ENCODE data around the gene XYLT2. TPM values are rescaled to one million over a fixed set of nuclear protein-coding genes. Genes with fewer than 3 reads are reported as not detected.

The XYLT2 gene
- total and polyA plus RNA-seq, 9 of the 15 experiments (the other 6 are each of a cell fraction or from before 2014, with no cell fraction given): 0.63 to 9.1 (median 4.3) TPM

- Histone ChIP-seq H3K9me1 (ENCODE audit: control insufficient read depth, insufficient read depth, low read length) (no peaks in the 10 kb centered on the region), H3K36me3 (ENCODE audit: control insufficient read depth, insufficient read depth, low read length) (peaks cover 99% of the 10 kb centered on the region), H3K4me2 (ENCODE audit: insufficient read depth, low read length) (no peak overlapping the region), H3K79me2 (ENCODE audit: control insufficient read depth, insufficient read depth, low read length) (peaks cover 9% of the 10 kb centered on the region; the same call in 2 of the 3 replicates), H3K9me3 (replicated peaks; ENCODE audit: control insufficient read depth, insufficient read depth, low read depth, low read length) (no peaks in the 10 kb centered on the region), H2AFZ (ENCODE audit: low read depth, low read length) (no peak overlapping the region), H3K27ac (ENCODE audit: extremely low read depth, low read depth, low read length) (no peak overlapping the region), H3K27me3 (ENCODE audit: control insufficient read depth in 2 of 2, insufficient read depth in 2 of 2, low read length in 2 of 2) (no peaks in the 10 kb centered on the region), H3K4me1 (replicated peaks in 1 of 2; ENCODE audit: control insufficient read depth in 2 of 2, insufficient read depth in 2 of 2, low read length in 2 of 2) (0 out of 5 replicates have a peak, but pooled peaks cover 0 to 4% of the 10 kb centered on the region in 2 experiments), H3K9ac (ENCODE audit: insufficient read depth in 1 of 2, low read depth in 2 of 2, low read length in 2 of 2) (no peak overlapping the region), H3K4me3 (no peak overlapping the region), H4K20me1 (replicated peaks; ENCODE audit: control insufficient read depth, insufficient read depth, low read length) (no peaks in the 10 kb centered on the region)
- intact Hi-C loops (cut with micrococcal nuclease) (no loop called here), in situ Hi-C loops (cut with MboI) (no loop called here)
- FAIRE-seq (no peak), ATAC-seq (no peak), DNase-seq (ENCODE audit: extremely low read depth in 1 of 4, low spot score in 3 of 4) (no peak)
- POLR2A ChIA-PET: interaction anchor here (0.9 to 13.4 kb wide), 4 partner anchors 9 to 24 kb away, joined by 3 to 129 read pairs (median 8); partner anchors contain the start of gene LRRC59
- BruUV-seq (replicated peaks): no TSS peak
- WGBS (ENCODE audit: insufficient coverage, low coverage, missing lambda C conversion rate): 91% methylated on average over 3 of the region's 3 CpGs
- CTCF ChIA-PET (ENCODE audit: low intra/inter-chr PET ratio): no interaction called here
- TF ChIP-seq ZFP1 (CRISPR knock-in tag; IDR thresholded peaks at IDR 0.05) (no peak), ZKSCAN1 (IDR thresholded peaks at IDR 0.05; ENCODE audit: low read depth, low read length) (peak; percentile 93)
Observed at GRCh38 chr17:50386510-50386909, 40.6 kb downstream of the XYLT2 start.

- BruUV-seq (replicated peaks): no TSS peak
- no peak for TF ChIP-seq RBM25 (IDR thresholded peaks at IDR 0.05; ENCODE audit: low read depth, low read length, severe bottlenecking)
- TF ChIP-seq POLR2A (conservative IDR thresholded peaks at IDR 0.05): peak; percentile 43; the same call in 1 of the 2 replicates
- TF ChIP-seq POLR2G (IDR thresholded peaks at IDR 0.05; ENCODE audit: low read depth, low read length): 0 out of 2 replicates have a peak, but pooled peaks have one; percentile 14
- TF ChIP-seq POLR2AphosphoS5 (IDR thresholded peaks at IDR 0.05; ENCODE audit: control insufficient read depth, insufficient read depth, low read depth, low read length): 0 out of 2 replicates have a peak, but pooled peaks have one; percentile 25
- TF ChIP-seq RBFOX2 (IDR thresholded peaks at IDR 0.05; ENCODE audit: low read depth, low read length): peak; percentile 24; the same call in 1 of the 2 replicates
- Histone ChIP-seq H3K9ac (ENCODE audit: insufficient read depth in 1 of 2, low read depth in 2 of 2, low read length in 2 of 2) (no peak overlapping the region), H3K27me3 (ENCODE audit: control insufficient read depth in 2 of 2, insufficient read depth in 2 of 2, low read length in 2 of 2) (no peaks in the 10 kb centered on the region), H3K4me3 (no peak overlapping the region), H3K9me1 (ENCODE audit: control insufficient read depth, insufficient read depth, low read length) (no peaks in the 10 kb centered on the region), H3K4me2 (ENCODE audit: insufficient read depth, low read length) (no peak overlapping the region), H3K9me3 (replicated peaks; ENCODE audit: control insufficient read depth, insufficient read depth, low read depth, low read length) (no peaks in the 10 kb centered on the region), H2AFZ (ENCODE audit: low read depth, low read length) (no peak overlapping the region), H3K4me1 (replicated peaks in 1 of 2; ENCODE audit: control insufficient read depth in 2 of 2, insufficient read depth in 2 of 2, low read length in 2 of 2) (no peaks in the 10 kb centered on the region), H3K27ac (ENCODE audit: extremely low read depth, low read depth, low read length) (no peak overlapping the region), H3K36me3 (ENCODE audit: control insufficient read depth, insufficient read depth, low read length) (peaks cover 99% of the 10 kb centered on the region), H3K79me2 (ENCODE audit: control insufficient read depth, insufficient read depth, low read length) (peaks cover 24% of the 10 kb centered on the region), H4K20me1 (replicated peaks; ENCODE audit: control insufficient read depth, insufficient read depth, low read length) (no peaks in the 10 kb centered on the region)
- 97% methylated on average over 3 of the region's 3 CpGs for WGBS (ENCODE audit: insufficient coverage, low coverage, missing lambda C conversion rate)
- ATAC-seq (no peak), FAIRE-seq (no peak), DNase-seq (ENCODE audit: extremely low read depth in 1 of 4, low spot score in 3 of 4) (no peak)
- POLR2A ChIA-PET: interaction anchor here (0.6 to 13.4 kb wide), 5 partner anchors 7 to 17 kb away, joined by 3 to 129 read pairs (median 10); partner anchors contain the start of genes EME1, LRRC59 and MRPL27
- in situ Hi-C loops (cut with MboI) (no loop called here), intact Hi-C loops (cut with micrococcal nuclease) (no loop called here)
- CTCF ChIA-PET (ENCODE audit: low intra/inter-chr PET ratio): no interaction called here
Observed at GRCh38 chr17:50388728-50389127, 42.8 kb downstream of the XYLT2 start.

Measured in K562 (cell line).